HG03064 (cell line): ENCODE data around the gene TSKU.

Experiments used
- ATAC-seq: cut with Tn5 transposase; IDR thresholded peaks from one replicate; pipeline ENCODE4 v1.9.1; 2021; ENCODE audit warnings: low read depth; ENCODE audit not compliant: unreplicated experiment

The TSKU gene

GRCh38 chr11:76752321-76753143 lies 30.6 kb upstream of the TSKU start:
- no peak for ATAC-seq

GRCh38 chr11:76753449-76753848 lies 29.7 kb upstream of the TSKU start:
- no peak for ATAC-seq

GRCh38 chr11:76753950-76754349 lies 29.2 kb upstream of the TSKU start:
- ATAC-seq = no peak

- ATAC-seq = no peak
These were observed 26.8 kb upstream of the TSKU start for GRCh38 chr11:76756341-76756741.

- no peak for ATAC-seq
These were observed 24.8 kb upstream of the TSKU start for GRCh38 chr11:76758311-76758710.

- ATAC-seq = no peak
These were observed 24.1 kb upstream of the TSKU start for GRCh38 chr11:76759092-76759491.

- no peak for ATAC-seq
These were observed 23.6 kb upstream of the TSKU start for GRCh38 chr11:76759517-76759916.

- ATAC-seq = no peak
These were observed 22.9 kb upstream of the TSKU start for GRCh38 chr11:76760236-76760635.

GRCh38 chr11:76761718-76762355 lies 21.3 kb upstream of the TSKU start:
- no peak for ATAC-seq

- ATAC-seq = no peak
These were observed 20.8 kb upstream of the TSKU start for GRCh38 chr11:76762356-76762752.

- ATAC-seq = no peak
These were observed 20.1 kb upstream of the TSKU start for GRCh38 chr11:76762867-76763572.

- no peak for ATAC-seq
These were observed 19.4 kb upstream of the TSKU start for GRCh38 chr11:76763573-76764346.

GRCh38 chr11:76764941-76765665 lies 18.1 kb upstream of the TSKU start:
- ATAC-seq = no peak

- ATAC-seq = no peak
These were observed 17.2 kb upstream of the TSKU start for GRCh38 chr11:76765863-76766350.

- ATAC-seq = no peak
These were observed 16.6 kb upstream of the TSKU start for GRCh38 chr11:76766521-76766920.

GRCh38 chr11:76767659-76768058 lies 15.5 kb upstream of the TSKU start:
- ATAC-seq = no peak

- no peak for ATAC-seq
These were observed 14.9 kb upstream of the TSKU start for GRCh38 chr11:76768088-76768908.

- ATAC-seq = no peak
These were observed 14.1 kb upstream of the TSKU start for GRCh38 chr11:76768909-76769560.
